ENCODE results near the gene TUBA3E.
"Not testable (repeated sequence)": the region's sequence is repeated elsewhere in the genome, so short reads cannot be mapped to it uniquely, and the experiment has no call there.

TUBA3E gene

DNA sequence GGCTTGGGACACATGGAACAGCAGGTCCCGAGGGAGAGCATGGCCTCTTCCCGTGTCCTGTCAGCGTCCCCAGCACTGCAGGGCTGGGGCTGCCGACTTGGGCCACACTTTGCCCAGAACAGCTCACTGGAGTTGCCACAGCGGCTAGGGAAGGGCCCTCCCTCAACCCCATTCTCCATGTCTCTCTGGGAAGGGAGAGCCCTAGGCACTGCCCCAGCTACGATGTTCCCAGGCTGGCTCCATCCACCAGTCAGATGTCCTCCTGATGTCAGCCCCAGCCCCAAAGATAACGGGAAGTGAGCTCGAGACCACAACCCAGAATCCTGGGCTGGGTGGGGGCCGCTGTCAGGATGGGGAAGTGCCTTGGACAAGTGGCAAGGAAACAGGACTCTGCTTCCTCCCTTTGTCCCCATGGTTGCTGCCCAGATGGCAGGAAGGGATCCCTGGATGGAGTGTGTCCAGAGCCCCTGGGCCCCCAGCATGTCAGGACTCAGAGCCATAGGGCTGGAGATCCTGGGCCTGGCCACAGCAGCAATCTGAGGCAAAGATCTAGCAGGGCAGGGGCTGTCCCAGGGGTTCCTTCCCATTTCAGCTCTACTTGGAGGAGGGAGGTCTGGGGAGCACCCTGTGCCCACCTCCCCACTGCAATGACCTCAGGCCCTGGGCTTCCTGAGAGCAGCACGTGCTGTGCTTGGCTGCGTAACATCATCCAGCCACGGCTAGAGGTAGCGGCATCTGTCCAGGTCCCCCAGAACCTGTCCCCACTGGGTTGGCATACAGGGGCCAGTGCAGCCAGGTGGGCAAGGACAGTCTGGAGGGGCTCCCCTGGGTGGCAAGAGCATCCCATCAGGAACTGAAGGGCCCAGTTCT is 55.6 kb downstream of the TUBA3E start:
- not testable (repeated sequence) for DNase-seq

All from DMS79 treated with DMSO at 0.1 percent for 48 hours (cell line).